Body of pancreas (tissue), 4 donors: Measurements from ENCODE around the gene MAU2. TPM values are rescaled to one million over a fixed set of nuclear protein-coding genes. Genes with fewer than 3 reads are reported as not detected.

Source experiments
- ATAC-seq: fragments of 150-250 bp; one replicate; pipeline ENCODE4 v1.9.1; 2016
- DNase-seq, 4 donors: peaks; one replicate each; pipeline ENCODE4 v3.0.0-alpha.2; 2019
- H3K27ac ChIP-seq, 4 donors: fragments of 200-600 bp; sonication (generic); 1 replicate in 3 of 4; 2 replicates in 1 of 4; pipeline versions ENCODE4 v1.5.1 to v1.6.1; 2016 to 2019; ENCODE audit warnings: mild to moderate bottlenecking in 1 of 4, mixed read lengths in 1 of 4, moderate library complexity in 1 of 4
- H3K27me3 ChIP-seq, 2 donors: fragments of 200-600 bp; sonication (generic); one replicate each; pipeline ENCODE4 v1.6.0; 2016; ENCODE audit warnings: mild to moderate bottlenecking in 1 of 2
- H3K36me3 ChIP-seq, 2 donors: fragments of 200-600 bp; sonication (generic); replicated peaks in 1 of 2; 2 replicates each; pipeline ENCODE4 v1.5.1; 2016; ENCODE audit warnings: low read depth in 2 of 2; ENCODE audit not compliant: insufficient read depth in 1 of 2
- H3K4me1 ChIP-seq: fragments of 200-600 bp; sonication (generic); one replicate; pipeline ENCODE4 v1.6.0; 2016
- H3K4me3 ChIP-seq, 2 donors: fragments of 200-600 bp; sonication (generic); 1 replicate in 1 of 2; 2 replicates in 1 of 2; pipeline ENCODE4 v1.5.1; 2016 to 2019
- H3K9me3 ChIP-seq, 3 donors: fragments of 200-600 bp; sonication (generic); 1 replicate in 2 of 3; 2 replicates in 1 of 3; pipeline ENCODE4 v1.5.1; 2016
- CTCF ChIP-seq, 7 experiments: fragments of 450-650 bp in 4 of 7; fragments of 200-600 bp in 3 of 7; sonication (generic) in 3 of 7; IDR thresholded peaks; one replicate each; pipeline ENCODE4 v1.5.1; 2016 to 2019; ENCODE audit warnings: antibody characterized with exemption in 7 of 7
- POLR2A ChIP-seq, 3 donors: fragments of 450-650 bp; IDR thresholded peaks; one replicate each; pipeline ENCODE4 v1.6.1; 2016; ENCODE audit warnings: antibody characterized with exemption in 3 of 3, mild to moderate bottlenecking in 2 of 3
- WGBS, 2 donors: methylation state at CpG; one replicate each; pipeline ENCODE4 v1.1.5; 2017; 5-methylcytosine and 5-hydroxymethylcytosine counted together
- intact Hi-C: fragments of 100-400 bp; cut with DNase I; formaldehyde crosslinking; loops from one replicate; pipeline ENCODE4 v1.15.1; 2023
- total RNA-seq, 2 donors: library from RNA; depleted of rRNA; stranded (reverse); fragments of >200 nt; gene quantifications; one replicate each; pipeline ENCODE4 v1.1.0, GENCODE V29; 2016

Gene MAU2
- total RNA-seq, 2 donors from 2014 or later = 38.9 to 57.4 TPM

DNA sequence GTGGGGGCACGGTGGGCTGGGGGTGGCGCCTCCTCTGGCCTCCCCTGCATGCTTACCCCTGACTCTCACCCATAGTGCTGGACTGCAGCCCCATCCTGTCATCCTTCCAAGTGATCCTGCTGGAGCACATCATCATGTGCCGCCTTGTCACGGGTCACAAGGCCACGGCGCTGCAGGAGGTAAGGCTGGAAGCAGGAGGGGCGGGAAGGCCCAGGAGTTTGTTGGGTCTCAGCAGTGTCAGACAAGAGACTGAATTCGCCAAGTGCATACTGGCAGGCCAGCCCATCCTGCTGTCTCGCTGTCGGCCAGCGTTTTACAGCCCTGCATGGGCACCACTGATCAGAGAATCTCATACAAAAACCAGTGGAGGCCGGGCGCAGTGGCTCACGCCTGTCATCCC, 23.1 kb downstream of the MAU2 start:
- intact Hi-C loops = no loop called here
- H3K4me3 ChIP-seq = no peak overlapping the region
- DNase-seq (no peak), ATAC-seq (no peak)
- peaks cover 25 to 41% of the 10 kb centered on the region in 2 donors for H3K36me3 ChIP-seq
- no peaks in the 10 kb centered on the region for H3K9me3 ChIP-seq
- H3K4me1 ChIP-seq = no peaks in the 10 kb centered on the region
- H3K27ac ChIP-seq = no peak overlapping the region
- no peak for TF ChIP-seq POLR2A (IDR thresholded peaks at IDR 0.05)
- TF ChIP-seq CTCF (IDR thresholded peaks at IDR 0.05) = no peak
- 89% methylated on average over 7 to 12 of the region's 14 CpGs for WGBS, 2 donors
- H3K27me3 ChIP-seq = no peaks in the 10 kb centered on the region

GRCh38 chr19:19345232-19345631, 24.6 kb downstream of the MAU2 start:
- no peaks in the 10 kb centered on the region for H3K9me3 ChIP-seq
- intact Hi-C loops = no loop called here
- H3K27me3 ChIP-seq = no peaks in the 10 kb centered on the region
- WGBS, 2 donors = 94% methylated on average over 18 of the region's 21 CpGs; no CpG with 5 or more reads in 1 of the 2 donors
- peaks cover 25 to 47% of the 10 kb centered on the region in 2 donors for H3K36me3 ChIP-seq
- ATAC-seq (no peak), DNase-seq (no peak)
- no peak for TF ChIP-seq POLR2A (IDR thresholded peaks at IDR 0.05)
- TF ChIP-seq CTCF (IDR thresholded peaks at IDR 0.05) = no peak
- no peak overlapping the region for H3K4me3 ChIP-seq
- no peak overlapping the region for H3K27ac ChIP-seq
- no peaks in the 10 kb centered on the region for H3K4me1 ChIP-seq

- Histone ChIP-seq H3K4me3 (no peak overlapping the region), H3K36me3 (peaks cover 25 to 47% of the 10 kb centered on the region in 2 donors)
- intact Hi-C loops = no loop called here
Measured at GRCh38 chr19:19345970-19346369, 25.3 kb downstream of the MAU2 start.

GRCh38 chr19:19347401-19348110, 26.9 kb downstream of the MAU2 start:
- Histone ChIP-seq H3K36me3 (peaks cover 25 to 46% of the 10 kb centered on the region in 2 donors), H3K4me1 (no peaks in the 10 kb centered on the region), H3K27ac (no peak overlapping the region), H3K4me3 (no peak overlapping the region), H3K9me3 (no peaks in the 10 kb centered on the region), H3K27me3 (no peaks in the 10 kb centered on the region)
- ATAC-seq (no peak), DNase-seq (no peak)
- intact Hi-C loops = no loop called here
- 88 to 100% methylated on average over 1 to 10 of the region's 10 CpGs for WGBS, 2 donors
- no peak for TF ChIP-seq CTCF (IDR thresholded peaks at IDR 0.05)
- TF ChIP-seq POLR2A (IDR thresholded peaks at IDR 0.05) = no peak

More at GRCh38 chr19:19345970-19346369, 25.3 kb downstream of the MAU2 start:
- no peak for TF ChIP-seq CTCF (IDR thresholded peaks at IDR 0.05)
- TF ChIP-seq POLR2A (IDR thresholded peaks at IDR 0.05) = no peak
- H3K9me3 ChIP-seq = no peaks in the 10 kb centered on the region
- 93 to 95% methylated on average over 6 to 10 of the region's 11 CpGs for WGBS, 2 donors
- no peak overlapping the region for H3K27ac ChIP-seq
- DNase-seq (no peak), ATAC-seq (no peak)
- no peaks in the 10 kb centered on the region for H3K27me3 ChIP-seq
- no peaks in the 10 kb centered on the region for H3K4me1 ChIP-seq

DNA sequence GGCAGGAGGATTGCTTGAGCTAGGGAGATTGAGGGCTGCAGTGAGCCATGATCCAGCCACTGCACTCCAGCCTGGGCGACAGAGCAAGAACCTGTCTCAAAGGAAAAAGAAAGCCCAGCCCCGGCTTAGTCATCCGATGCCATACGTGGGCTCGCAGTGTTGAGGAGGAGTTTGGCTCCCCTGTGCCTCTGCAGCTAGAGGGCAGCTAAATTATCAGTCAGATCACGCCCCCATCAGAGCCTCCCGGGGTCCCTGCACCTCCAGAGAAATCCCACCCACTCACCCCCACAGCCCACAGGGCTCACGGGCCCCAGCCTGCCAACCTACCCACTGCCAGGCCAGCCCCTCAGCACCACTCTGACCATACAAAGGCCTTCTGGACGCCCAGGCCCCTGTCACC, 27.6 kb downstream of the MAU2 start:
- DNase-seq = no peak
- WGBS, 2 donors = 85 to 95% methylated on average over 4 to 9 of the region's 9 CpGs
- Histone ChIP-seq H3K9me3 (no peaks in the 10 kb centered on the region), H3K4me3 (no peak overlapping the region), H3K4me1 (no peaks in the 10 kb centered on the region), H3K27me3 (no peaks in the 10 kb centered on the region), H3K27ac (no peak overlapping the region), H3K36me3 (peaks cover 25 to 50% of the 10 kb centered on the region in 2 donors)
- no peak for ATAC-seq
- no peak for TF ChIP-seq CTCF (IDR thresholded peaks at IDR 0.05)
- no peak for TF ChIP-seq POLR2A (IDR thresholded peaks at IDR 0.05)
- intact Hi-C loops = no loop called here
